ENCODE measurements around the gene SHISA4. TPM values are rescaled to one million over a fixed set of nuclear protein-coding genes. Genes with fewer than 3 reads are reported as not detected.

SHISA4 gene
- total and polyA plus RNA-seq, 2 donors from 2014 or later, result 10.4 to 37.6 TPM

GRCh38 chr1:201845331-201846083 lies 43.2 kb upstream of the SHISA4 start:
- H3K27me3 ChIP-seq (ENCODE audit: control insufficient read depth, insufficient read depth, low read length), result no peaks in the 10 kb centered on the region
- no peak for FAIRE-seq

GRCh38 chr1:201847150-201847549 lies 41.5 kb upstream of the SHISA4 start:
- Histone ChIP-seq H3K4me3 (ENCODE audit: low read length in 3 of 3) (no peak overlapping the region), H3K27ac (ENCODE audit: low read depth in 2 of 2, low read length in 2 of 2) (no peak overlapping the region), H3K27me3 (ENCODE audit: control insufficient read depth, insufficient read depth, low read length) (no peaks in the 10 kb centered on the region), H3K4me1 (ENCODE audit: control insufficient read depth in 2 of 3, insufficient read depth in 2 of 3, low read depth in 1 of 3, low read length in 3 of 3) (no peaks in the 10 kb centered on the region), H3K9me3 (ENCODE audit: control insufficient read depth in 2 of 3, insufficient read depth in 1 of 3, low read length in 3 of 3) (no peaks in the 10 kb centered on the region), H3K9ac (ENCODE audit: low read length in 3 of 3) (no peak overlapping the region), H3K36me3 (ENCODE audit: control insufficient read depth in 2 of 3, insufficient read depth in 3 of 3, low read length in 3 of 3) (peaks cover 11 to 16% (median 11%) of the 10 kb centered on the region in 3 donors)
- TF ChIP-seq CTCF (IDR thresholded peaks at IDR 0.05; ENCODE audit: borderline replicate concordance, extremely low read depth, insufficient read depth), result no peak
- no peak for DNase-seq
- intact Hi-C loops (cut with DNase I), result no loop called here
- FAIRE-seq, result no peak

More at GRCh38 chr1:201845331-201846083, 43.2 kb upstream of the SHISA4 start:
- Histone ChIP-seq H3K9ac (ENCODE audit: low read length in 3 of 3) (no peak overlapping the region), H3K27ac (ENCODE audit: low read depth in 2 of 2, low read length in 2 of 2) (no peak overlapping the region), H3K9me3 (ENCODE audit: control insufficient read depth in 2 of 3, insufficient read depth in 1 of 3, low read length in 3 of 3) (no peaks in the 10 kb centered on the region), H3K4me3 (ENCODE audit: low read length in 3 of 3) (no peak overlapping the region), H3K4me1 (ENCODE audit: control insufficient read depth in 2 of 3, insufficient read depth in 2 of 3, low read depth in 1 of 3, low read length in 3 of 3) (no peaks in the 10 kb centered on the region), H3K36me3 (ENCODE audit: control insufficient read depth in 2 of 3, insufficient read depth in 3 of 3, low read length in 3 of 3) (peaks cover 3 to 11% (median 9%) of the 10 kb centered on the region in 3 donors)
- TF ChIP-seq CTCF (IDR thresholded peaks at IDR 0.05; ENCODE audit: borderline replicate concordance, extremely low read depth, insufficient read depth), result no peak
- no peak for DNase-seq
- intact Hi-C loops (cut with DNase I), result no loop called here

- Histone ChIP-seq H3K27ac (ENCODE audit: low read depth in 2 of 2, low read length in 2 of 2) (no peak overlapping the region), H3K27me3 (ENCODE audit: control insufficient read depth, insufficient read depth, low read length) (no peaks in the 10 kb centered on the region), H3K4me3 (ENCODE audit: low read length in 3 of 3) (no peak overlapping the region), H3K4me1 (ENCODE audit: control insufficient read depth in 2 of 3, insufficient read depth in 2 of 3, low read depth in 1 of 3, low read length in 3 of 3) (no peaks in the 10 kb centered on the region), H3K36me3 (ENCODE audit: control insufficient read depth in 2 of 3, insufficient read depth in 3 of 3, low read length in 3 of 3) (peaks cover 17 to 25% (median 18%) of the 10 kb centered on the region in 3 donors), H3K9me3 (ENCODE audit: control insufficient read depth in 2 of 3, insufficient read depth in 1 of 3, low read length in 3 of 3) (no peaks in the 10 kb centered on the region), H3K9ac (ENCODE audit: low read length in 3 of 3) (no peak overlapping the region)
- intact Hi-C loops (cut with DNase I), result no loop called here
- DNase-seq (no peak), FAIRE-seq (no peak)
- no peak for TF ChIP-seq CTCF (IDR thresholded peaks at IDR 0.05; ENCODE audit: borderline replicate concordance, extremely low read depth, insufficient read depth)
Observed at GRCh38 chr1:201848230-201848629, 40.5 kb upstream of the SHISA4 start.
